Left lung (tissue), 10 donors: ENCODE results near the gene CBR3. TPM values are rescaled to one million over a fixed set of nuclear protein-coding genes. Genes with fewer than 3 reads are reported as not detected.
"Not testable (repeated sequence)": the region's sequence is repeated elsewhere in the genome, so short reads cannot be mapped to it uniquely, and the experiment has no call there.

ENCODE experiments used
- ATAC-seq: fragments of 200-7000 bp; cut with Tn5 transposase; one replicate; pipeline ENCODE4 v1.9.1; 2020; ENCODE audit warnings: moderate library complexity
- DNase-seq, 4 donors: peaks; one replicate each; pipeline ENCODE4 v3.0.0-alpha.2; 2013 to 2020
- H3K27ac ChIP-seq, 2 donors: fragments of 200-600 bp; sonication (generic) in 1 of 2; one replicate each; pipeline versions ENCODE4 v1.5.0 to v1.8.0; 2020 to 2021
- H3K27me3 ChIP-seq, 2 donors: fragments of 200-600 bp; sonication (generic) in 1 of 2; one replicate each; pipeline versions ENCODE4 v1.5.0 to v1.8.0; 2020 to 2021
- H3K36me3 ChIP-seq, 2 donors: fragments of 200-600 bp; sonication (generic) in 1 of 2; one replicate each; pipeline versions ENCODE4 v1.5.0 to v1.8.0; 2020 to 2021
- H3K4me1 ChIP-seq, 2 donors: fragments of 200-600 bp; one replicate each; pipeline ENCODE4 v1.8.0; 2021
- H3K4me3 ChIP-seq, 2 donors: fragments of 200-600 bp; sonication (generic) in 1 of 2; one replicate each; pipeline versions ENCODE4 v1.5.0 to v1.8.0; 2020 to 2021; ENCODE audit warnings: mild to moderate bottlenecking in 1 of 2
- H3K9me3 ChIP-seq, 2 donors: fragments of 200-600 bp; sonication (generic) in 1 of 2; one replicate each; pipeline versions ENCODE4 v1.5.0 to v1.8.0; 2020 to 2021
- intact Hi-C, 2 donors: fragments of 100-400 bp; cut with DNase I; formaldehyde crosslinking; loops; one replicate each; pipeline versions ENCODE4 v1.11.2 to v1.14.2; 2022
- polyA plus RNA-seq, 6 donors: library from polyadenylated mRNA; unstranded; fragments of 120-200 nt; gene quantifications; one replicate each; pipeline ENCODE4 v1.2.1, GENCODE V29; 2013; ENCODE audit not compliant: insufficient read length in 6 of 6
- total RNA-seq, 2 donors: library from RNA; stranded (reverse); fragmentation: NEBNext Ultra II Directional; extraction: Animal tissue kit (Norgen Biotek cat#: 25700); gene quantifications; one replicate each; pipeline ENCODE4 v1.2.1, GENCODE V29; 2021
- TF ChIP-seq, protein P1 (sequence below), 2 donors: fragments of 200-600 bp; sonication (generic) in 1 of 2; IDR thresholded peaks; one replicate each; pipeline versions ENCODE4 v1.5.0 to v1.8.0; 2021; ENCODE audit warnings: antibody characterized with exemption in 2 of 2
- donor health status: DM: no; HTN: yes; CAD: no.
- donor health status: DM: no; HTN: no; CAD: no.

CBR3 gene
- total and polyA plus RNA-seq, 8 donors, result 1.3 to 4.7 (median 2.3) TPM

DNA sequence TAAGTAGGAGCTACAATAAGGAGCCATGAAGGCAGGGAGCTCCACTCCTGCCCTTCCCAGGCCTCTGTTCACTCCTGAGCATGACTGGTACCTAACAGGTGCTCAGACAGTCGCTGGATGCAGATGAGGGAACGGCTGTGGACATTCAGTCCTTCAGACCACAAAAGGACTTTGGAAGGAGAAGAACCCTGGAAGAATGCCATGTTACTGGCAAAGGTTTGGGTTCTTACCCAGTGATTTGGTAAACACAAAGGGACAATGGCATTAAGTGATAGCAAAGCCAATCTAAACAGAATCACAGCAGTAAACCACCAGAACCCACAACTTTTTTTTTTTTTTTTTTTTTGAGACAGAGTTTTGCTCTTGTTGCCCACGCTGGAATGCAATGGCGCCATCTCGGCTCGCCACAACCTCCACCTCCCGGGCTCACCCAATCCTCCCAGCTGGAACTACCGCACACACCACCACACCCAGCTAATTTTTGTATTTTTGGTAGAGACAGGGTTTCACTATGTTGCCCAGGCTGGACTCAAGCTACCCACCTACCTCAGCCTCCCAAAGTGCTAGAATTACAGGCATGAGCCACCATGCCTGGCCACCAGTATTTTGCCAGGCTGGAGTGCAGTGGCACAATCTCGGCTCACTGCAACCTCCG, 7.5 kb upstream of the CBR3 start:
- no peak for ATAC-seq
- DNase-seq, result no peak
- no peak overlapping the region for H3K4me3 ChIP-seq
- H3K27ac ChIP-seq, result no peak overlapping the region
- TF ChIP-seq, protein P1, sequence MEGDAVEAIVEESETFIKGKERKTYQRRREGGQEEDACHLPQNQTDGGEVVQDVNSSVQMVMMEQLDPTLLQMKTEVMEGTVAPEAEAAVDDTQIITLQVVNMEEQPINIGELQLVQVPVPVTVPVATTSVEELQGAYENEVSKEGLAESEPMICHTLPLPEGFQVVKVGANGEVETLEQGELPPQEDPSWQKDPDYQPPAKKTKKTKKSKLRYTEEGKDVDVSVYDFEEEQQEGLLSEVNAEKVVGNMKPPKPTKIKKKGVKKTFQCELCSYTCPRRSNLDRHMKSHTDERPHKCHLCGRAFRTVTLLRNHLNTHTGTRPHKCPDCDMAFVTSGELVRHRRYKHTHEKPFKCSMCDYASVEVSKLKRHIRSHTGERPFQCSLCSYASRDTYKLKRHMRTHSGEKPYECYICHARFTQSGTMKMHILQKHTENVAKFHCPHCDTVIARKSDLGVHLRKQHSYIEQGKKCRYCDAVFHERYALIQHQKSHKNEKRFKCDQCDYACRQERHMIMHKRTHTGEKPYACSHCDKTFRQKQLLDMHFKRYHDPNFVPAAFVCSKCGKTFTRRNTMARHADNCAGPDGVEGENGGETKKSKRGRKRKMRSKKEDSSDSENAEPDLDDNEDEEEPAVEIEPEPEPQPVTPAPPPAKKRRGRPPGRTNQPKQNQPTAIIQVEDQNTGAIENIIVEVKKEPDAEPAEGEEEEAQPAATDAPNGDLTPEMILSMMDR (IDR thresholded peaks at IDR 0.05), result no peak
- H3K36me3 ChIP-seq, result no peaks in the 10 kb centered on the region
- H3K9me3 ChIP-seq, result no peaks in the 10 kb centered on the region
- intact Hi-C loops, result no loop called here
- H3K27me3 ChIP-seq, result no peaks in the 10 kb centered on the region
- H3K4me1 ChIP-seq, result peaks cover 8 to 17% of the 10 kb centered on the region in 2 donors

DNA sequence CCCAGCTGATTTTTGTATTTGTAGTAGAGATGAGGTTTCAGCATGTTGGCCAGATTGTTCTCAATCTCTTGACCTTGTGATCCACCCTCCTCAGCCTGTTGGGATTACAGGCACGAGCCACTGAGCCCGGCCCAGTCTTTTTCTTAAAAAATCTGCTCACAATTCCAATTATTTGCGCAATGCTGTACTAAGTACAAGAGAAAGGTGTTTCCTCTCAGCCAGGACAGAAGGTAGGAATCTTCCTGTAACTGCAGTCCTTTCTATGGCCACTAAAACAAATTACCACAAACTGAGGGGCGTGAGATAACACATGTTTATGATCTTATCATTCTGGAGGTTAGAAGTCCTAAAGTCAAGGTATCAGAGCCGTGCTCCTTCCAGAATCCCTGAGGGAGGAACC, 6.9 kb upstream of the CBR3 start:
- no peak overlapping the region for H3K27ac ChIP-seq
- ATAC-seq (no peak), DNase-seq (no peak)
- H3K4me3 ChIP-seq, result no peak overlapping the region
- TF ChIP-seq, protein P1 (IDR thresholded peaks at IDR 0.05), result no peak
- no peaks in the 10 kb centered on the region for H3K27me3 ChIP-seq
- H3K36me3 ChIP-seq, result no peaks in the 10 kb centered on the region
- H3K9me3 ChIP-seq, result no peaks in the 10 kb centered on the region
- H3K4me1 ChIP-seq, result peaks cover 8 to 21% of the 10 kb centered on the region in 2 donors
- intact Hi-C loops, result no loop called here

- Histone ChIP-seq H3K36me3 (no peaks in the 10 kb centered on the region), H3K4me1 (peaks cover 10 to 26% of the 10 kb centered on the region in 2 donors), H3K4me3 (no peak overlapping the region), H3K9me3 (no peaks in the 10 kb centered on the region), H3K27ac (no peak overlapping the region), H3K27me3 (peaks cover 0 to 5% of the 10 kb centered on the region in 2 donors)
- ATAC-seq (no peak), DNase-seq (no peak)
- intact Hi-C loops, result no loop called here
- TF ChIP-seq, protein P1 (IDR thresholded peaks at IDR 0.05), result no peak
Measured at GRCh38 chr21:36129219-36129618, 5.7 kb upstream of the CBR3 start.

DNA sequence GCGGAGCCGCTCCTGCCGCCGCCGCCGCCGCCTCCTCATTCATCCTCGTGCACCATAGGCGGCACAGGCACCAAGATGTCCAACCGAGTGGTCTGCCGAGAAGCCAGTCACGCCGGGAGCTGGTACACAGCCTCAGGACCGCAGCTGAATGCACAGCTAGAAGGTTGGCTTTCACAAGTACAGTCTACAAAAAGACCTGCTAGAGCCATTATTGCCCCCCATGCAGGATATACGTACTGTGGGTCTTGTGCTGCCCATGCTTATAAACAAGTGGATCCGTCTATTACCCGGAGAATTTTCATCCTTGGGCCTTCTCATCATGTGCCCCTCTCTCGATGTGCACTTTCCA, 4.5 kb upstream of the CBR3 start:
- ATAC-seq, DNase-seq, H3K9me3 ChIP-seq, intact Hi-C loops, H3K27ac ChIP-seq, H3K36me3 ChIP-seq: not testable (repeated sequence)
- H3K4me1 ChIP-seq, result peaks cover 13 to 37% of the 10 kb centered on the region in 2 donors
- H3K27me3 ChIP-seq, result peaks cover 0 to 17% of the 10 kb centered on the region in 2 donors
- peak overlapping the region in 1 of 2 donors; percentile 39 for H3K4me3 ChIP-seq

GRCh38 chr21:36130839-36131238, 4.0 kb upstream of the CBR3 start:
- intact Hi-C loops, H3K36me3 ChIP-seq, DNase-seq, H3K27ac ChIP-seq, H3K9me3 ChIP-seq, ATAC-seq, H3K4me3 ChIP-seq: not testable (repeated sequence)
- Histone ChIP-seq H3K4me1 (peaks cover 12 to 39% of the 10 kb centered on the region in 2 donors), H3K27me3 (peaks cover 0 to 22% of the 10 kb centered on the region in 2 donors)

- intact Hi-C loops, result no loop called here
- Histone ChIP-seq H3K36me3 (no peaks in the 10 kb centered on the region), H3K27ac (no peak overlapping the region), H3K4me1 (peaks cover 5 to 38% of the 10 kb centered on the region in 2 donors), H3K9me3 (no peaks in the 10 kb centered on the region), H3K27me3 (peaks cover 0 to 28% of the 10 kb centered on the region in 2 donors), H3K4me3 (no peak overlapping the region)
- TF ChIP-seq, protein P1 (IDR thresholded peaks at IDR 0.05), result no peak
- DNase-seq, result peak in 1 of 4 donors; percentile 52
- no peak for ATAC-seq
Measured at GRCh38 chr21:36132696-36133095, 2.2 kb upstream of the CBR3 start.
